ENCODE data around the gene FAM110A.
"Not testable (repeated sequence)": the region's sequence is repeated elsewhere in the genome, so short reads cannot be mapped to it uniquely, and the experiment has no call there.

FAM110A gene

GRCh38 chr20:833450-834150 is at the start of gene FAM110A:
FAM110A (plus strand) TSS chr20:833715; CDS start chr20:844805, 11,090 bp downstream.
- DNase-seq, result peak; percentile 94

GRCh38 chr20:787825-788224 is 45.7 kb upstream of the FAM110A start:
- no peak for DNase-seq

- DNase-seq, result no peak
These were observed 42.5 kb upstream of the FAM110A start for GRCh38 chr20:791056-791455.

- no peak for DNase-seq
These were observed 41.3 kb upstream of the FAM110A start for GRCh38 chr20:792248-792647.

- DNase-seq, result no peak
These were observed 36.6 kb upstream of the FAM110A start for GRCh38 chr20:796921-797320.

- DNase-seq, result not testable (repeated sequence)
These were observed 34.8 kb upstream of the FAM110A start for GRCh38 chr20:798746-799145.

GRCh38 chr20:800026-800425 is 33.5 kb upstream of the FAM110A start:
- not testable (repeated sequence) for DNase-seq

GRCh38 chr20:801678-802077 is 31.8 kb upstream of the FAM110A start:
- DNase-seq, result no peak

GRCh38 chr20:805713-806112 is 27.8 kb upstream of the FAM110A start:
- DNase-seq, result no peak

- not testable (repeated sequence) for DNase-seq
These were observed 21.6 kb upstream of the FAM110A start for GRCh38 chr20:811776-812434.

- DNase-seq, result not testable (repeated sequence)
These were observed 21.1 kb upstream of the FAM110A start for GRCh38 chr20:812435-812814.

GRCh38 chr20:813390-813789 is 20.1 kb upstream of the FAM110A start:
- DNase-seq, result no peak

- DNase-seq, result no peak
These were observed 18.3 kb upstream of the FAM110A start for GRCh38 chr20:815226-815625.

GRCh38 chr20:815914-816606 is 17.5 kb upstream of the FAM110A start:
- peak; percentile 63 for DNase-seq

GRCh38 chr20:818001-818664 is 15.4 kb upstream of the FAM110A start:
- no peak for DNase-seq

GRCh38 chr20:819680-820322 is 13.7 kb upstream of the FAM110A start:
- no peak for DNase-seq

GRCh38 chr20:820323-820953 is 13.1 kb upstream of the FAM110A start:
- no peak for DNase-seq

- DNase-seq, result no peak
These were observed 12.3 kb upstream of the FAM110A start for GRCh38 chr20:821046-821730.

GRCh38 chr20:821731-822065 is 11.8 kb upstream of the FAM110A start:
- no peak for DNase-seq

GRCh38 chr20:822651-823573 is 10.6 kb upstream of the FAM110A start:
- DNase-seq, result no peak

GRCh38 chr20:823574-823902 is 10.0 kb upstream of the FAM110A start:
- DNase-seq, result no peak

Measured in stimulated activated CD4-positive, alpha-beta T cell treated with anti-CD3 and anti-CD28 coated beads, Interleukin-1b, Interleukin-23, amount 100 ng/mL, for 48 hours (primary cell).